ENCODE measurements around the gene COQ9. TPM values are rescaled to one million over a fixed set of nuclear protein-coding genes. Genes with fewer than 3 reads are reported as not detected.

The COQ9 gene
- total RNA-seq, 1 experiment from 2014 or later, result 32.9 TPM

DNA sequence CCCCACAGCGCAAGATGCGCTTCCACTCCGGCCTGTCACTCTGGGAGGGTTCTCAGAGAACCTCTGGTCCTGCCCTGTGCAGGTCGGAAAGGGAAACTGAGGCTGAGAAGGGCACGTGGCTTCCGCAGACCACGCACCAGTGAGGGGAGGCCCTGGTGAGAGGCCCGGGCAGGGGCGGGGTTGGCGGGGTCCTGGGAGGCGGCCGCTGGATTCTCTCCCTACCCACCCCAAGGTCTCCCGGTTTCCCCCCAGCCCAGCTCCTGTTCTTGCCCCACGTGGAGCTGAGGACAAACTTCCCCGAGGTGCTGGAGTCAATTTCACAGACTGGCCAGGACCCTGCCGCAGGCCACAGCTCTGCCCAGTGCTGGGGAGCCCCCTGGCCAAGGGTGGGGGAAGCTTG lies 31.2 kb upstream of the COQ9 start:
- H3K79me1 ChIP-seq (ENCODE audit: insufficient read depth, low read depth, low read length, poor library complexity, severe bottlenecking), result no peaks in the 10 kb centered on the region
- H4K20me1 ChIP-seq (ENCODE audit: control insufficient read depth, insufficient read depth, insufficient read length), result no peaks in the 10 kb centered on the region
- H4K8ac ChIP-seq (replicated peaks; ENCODE audit: insufficient read length, low read depth, low read length), result no peak overlapping the region
- H3K9ac ChIP-seq (ENCODE audit: extremely low read depth, insufficient read length, low read length), result no peak overlapping the region
- no peak overlapping the region for H2AK5ac ChIP-seq (ENCODE audit: insufficient read length, low read length)
- no peak overlapping the region for H2BK12ac ChIP-seq (ENCODE audit: insufficient read length, low read depth, low read length)
- no peaks in the 10 kb centered on the region for H3K36me3 Mint-ChIP-seq (ENCODE audit: insufficient read depth in 1 of 3, low read depth in 3 of 3)
- no peak overlapping the region for H3K27ac Mint-ChIP-seq
- H3K14ac ChIP-seq (ENCODE audit: insufficient read depth, low read length), result peak overlapping the region; percentile 89
- no peak overlapping the region for H3K4me2 ChIP-seq (ENCODE audit: insufficient read depth, insufficient read length, low read length)
- H3K27me3 ChIP-seq (ENCODE audit: insufficient read depth, low read length), result no peaks in the 10 kb centered on the region
- H2BK5ac ChIP-seq (ENCODE audit: insufficient read length, low read length), result no peak overlapping the region
- no peak overlapping the region for H3K27ac ChIP-seq (ENCODE audit: insufficient read length, low read depth, low read length)
- no peak overlapping the region for H2BK15ac ChIP-seq (ENCODE audit: low read depth, low read length)
- no peak overlapping the region for H3T11ph ChIP-seq (ENCODE audit: low read length)
- TF ChIP-seq, protein P1, sequence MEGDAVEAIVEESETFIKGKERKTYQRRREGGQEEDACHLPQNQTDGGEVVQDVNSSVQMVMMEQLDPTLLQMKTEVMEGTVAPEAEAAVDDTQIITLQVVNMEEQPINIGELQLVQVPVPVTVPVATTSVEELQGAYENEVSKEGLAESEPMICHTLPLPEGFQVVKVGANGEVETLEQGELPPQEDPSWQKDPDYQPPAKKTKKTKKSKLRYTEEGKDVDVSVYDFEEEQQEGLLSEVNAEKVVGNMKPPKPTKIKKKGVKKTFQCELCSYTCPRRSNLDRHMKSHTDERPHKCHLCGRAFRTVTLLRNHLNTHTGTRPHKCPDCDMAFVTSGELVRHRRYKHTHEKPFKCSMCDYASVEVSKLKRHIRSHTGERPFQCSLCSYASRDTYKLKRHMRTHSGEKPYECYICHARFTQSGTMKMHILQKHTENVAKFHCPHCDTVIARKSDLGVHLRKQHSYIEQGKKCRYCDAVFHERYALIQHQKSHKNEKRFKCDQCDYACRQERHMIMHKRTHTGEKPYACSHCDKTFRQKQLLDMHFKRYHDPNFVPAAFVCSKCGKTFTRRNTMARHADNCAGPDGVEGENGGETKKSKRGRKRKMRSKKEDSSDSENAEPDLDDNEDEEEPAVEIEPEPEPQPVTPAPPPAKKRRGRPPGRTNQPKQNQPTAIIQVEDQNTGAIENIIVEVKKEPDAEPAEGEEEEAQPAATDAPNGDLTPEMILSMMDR (conservative IDR thresholded peaks at IDR 0.05), result no peak
- H2AFZ ChIP-seq (ENCODE audit: low read length), result no peak overlapping the region
- H3K79me2 ChIP-seq (ENCODE audit: insufficient read depth, low read length), result no peaks in the 10 kb centered on the region
- peaks cover 14 to 30% of the 10 kb centered on the region in 2 experiments for H3K4me1 Mint-ChIP-seq
- peaks cover 5% of the 10 kb centered on the region for H3K23me2 ChIP-seq (ENCODE audit: insufficient read length, low read depth, low read length, poor library complexity, severe bottlenecking)
- H4K91ac ChIP-seq (ENCODE audit: insufficient read length, low read depth, low read length), result no peak overlapping the region
- H3K4me3 Mint-ChIP-seq, result no peak overlapping the region
- H2BK120ac ChIP-seq (ENCODE audit: low read depth, low read length, poor library complexity, severe bottlenecking), result no peak overlapping the region
- H3K9me3 Mint-ChIP-seq, result peaks cover 0 to 3% of the 10 kb centered on the region in 2 experiments; a peak in 1 of 5 replicates
- H3K27me3 Mint-ChIP-seq (ENCODE audit: low read depth), result peaks cover 1% of the 10 kb centered on the region
- no peak overlapping the region for H2BK20ac ChIP-seq (ENCODE audit: low read depth, low read length, poor library complexity, severe bottlenecking)
- no peak overlapping the region for H3K23ac ChIP-seq (ENCODE audit: insufficient read length, low read depth, low read length)
- H3K9me3 ChIP-seq (ENCODE audit: control insufficient read depth, low read depth, low read length), result no peaks in the 10 kb centered on the region
- H3K18ac ChIP-seq (ENCODE audit: insufficient read length, low read depth, low read length), result peak overlapping the region; percentile 76
- no CpG with 5 or more reads among the region's 16 CpGs for WGBS (ENCODE audit: extremely low coverage, insufficient read length, low lambda C conversion rate)
- no peak for DNase-seq
- H4K5ac ChIP-seq (ENCODE audit: insufficient read length, low read depth, low read length), result no peak overlapping the region
- H3K4ac ChIP-seq (ENCODE audit: low read depth, low read length), result no peak overlapping the region
- no peak overlapping the region for H3K56ac ChIP-seq (ENCODE audit: insufficient read length, low read depth, low read length)
- H3K4me1 ChIP-seq (ENCODE audit: insufficient read depth, low read length), result no peaks in the 10 kb centered on the region

All from H9 (cell line).